Measurements from ENCODE around the gene ALAS1. TPM values are rescaled to one million over a fixed set of nuclear protein-coding genes. Genes with fewer than 3 reads are reported as not detected.

The ALAS1 gene
- polyA plus RNA-seq, 3 donors from 2014 or later: 18.0 to 37.0 (median 27.4) TPM

GRCh38 chr3:52253314-52254304 is 55.6 kb downstream of the ALAS1 start:
- peak overlapping the region; percentile 92 to 100 (median 100) for H3K27ac Mint-ChIP-seq
- peak; percentile 89 to 92 (median 91) for DNase-seq
- H3K36me3 Mint-ChIP-seq: peaks cover 15 to 52% (median 38%) of the 10 kb centered on the region in 3 donors
- peaks cover 9 to 17% (median 14%) of the 10 kb centered on the region in 3 donors for H3K27me3 Mint-ChIP-seq (ENCODE audit: low read depth in 3 of 3)
- peak overlapping the region; percentile 84 to 93 (median 89) for H3K4me3 Mint-ChIP-seq
- no peaks in the 10 kb centered on the region for H3K9me3 Mint-ChIP-seq
- H3K4me1 Mint-ChIP-seq: peaks cover 66 to 85% of the 10 kb centered on the region in 2 donors

- peaks cover 9 to 14% (median 13%) of the 10 kb centered on the region in 3 donors for H3K27me3 Mint-ChIP-seq (ENCODE audit: low read depth in 3 of 3)
- no peak for DNase-seq
- H3K4me3 Mint-ChIP-seq: peak overlapping the region in 1 of 5 donors; percentile 33
- peaks cover 23 to 58% (median 45%) of the 10 kb centered on the region in 3 donors for H3K36me3 Mint-ChIP-seq
- H3K9me3 Mint-ChIP-seq: no peaks in the 10 kb centered on the region
- H3K27ac Mint-ChIP-seq: peak overlapping the region; percentile 92 to 100 (median 100)
- peaks cover 60 to 85% of the 10 kb centered on the region in 2 donors for H3K4me1 Mint-ChIP-seq
Measured at GRCh38 chr3:52254608-52255007, 56.6 kb downstream of the ALAS1 start.

- Mint-ChIP-seq H3K36me3 (peaks cover 28 to 62% (median 46%) of the 10 kb centered on the region in 3 donors), H3K27me3 (ENCODE audit: low read depth in 3 of 3) (peaks cover 7 to 14% (median 13%) of the 10 kb centered on the region in 3 donors), H3K4me1 (peaks cover 53 to 78% of the 10 kb centered on the region in 2 donors), H3K27ac (peak overlapping the region; percentile 81 to 100 (median 98)), H3K4me3 (peak overlapping the region in 1 of 5 donors; percentile 63), H3K9me3 (no peaks in the 10 kb centered on the region)
- no peak for DNase-seq
Measured at GRCh38 chr3:52256159-52256558, 58.2 kb downstream of the ALAS1 start.

DNA sequence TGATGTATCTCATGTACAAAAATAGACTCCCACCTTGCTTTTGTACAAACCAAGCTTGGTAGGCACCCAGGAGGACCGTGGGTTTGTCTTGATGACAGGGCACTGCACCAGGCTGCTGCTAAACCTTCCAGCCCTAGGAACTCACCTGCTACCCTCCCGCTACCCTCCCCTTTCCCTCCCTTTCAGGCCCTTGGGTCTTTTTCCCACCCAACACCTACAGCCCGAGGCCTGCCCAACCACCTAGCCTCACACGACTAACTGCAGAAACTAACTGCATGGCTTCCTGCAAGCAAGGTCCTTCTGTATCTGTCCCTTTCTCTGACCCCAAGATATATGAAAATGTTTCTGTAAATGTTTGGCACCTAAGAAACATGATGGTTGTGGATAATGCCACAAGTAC is 58.7 kb downstream of the ALAS1 start:
- Mint-ChIP-seq H3K4me3 (no peak overlapping the region), H3K27ac (peak overlapping the region; percentile 61 to 100 (median 88)), H3K4me1 (peaks cover 57 to 80% of the 10 kb centered on the region in 2 donors), H3K36me3 (peaks cover 28 to 65% (median 46%) of the 10 kb centered on the region in 3 donors), H3K27me3 (ENCODE audit: low read depth in 3 of 3) (peaks cover 7 to 14% (median 13%) of the 10 kb centered on the region in 3 donors), H3K9me3 (no peaks in the 10 kb centered on the region)
- no peak for DNase-seq

DNA sequence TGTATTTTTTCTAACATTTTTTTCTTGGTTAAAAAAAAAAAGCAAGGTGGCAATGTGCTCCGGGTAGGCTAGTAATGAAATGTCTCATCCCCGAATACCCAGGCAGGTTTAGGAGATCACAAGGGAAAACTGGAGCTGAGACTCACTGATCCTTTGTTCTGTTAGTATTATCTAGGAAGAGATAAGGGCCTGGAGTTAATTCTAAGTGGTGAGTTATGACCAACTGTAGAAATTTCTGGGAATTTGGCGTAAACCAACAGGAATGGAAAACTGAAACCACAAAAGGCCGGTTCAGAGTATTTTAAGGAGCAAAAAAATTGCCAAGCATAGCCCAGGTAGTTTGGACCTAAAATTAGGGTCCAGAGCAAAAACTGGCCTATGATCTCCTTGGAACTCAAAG is 60.0 kb downstream of the ALAS1 start:
- H3K36me3 Mint-ChIP-seq: peaks cover 33 to 69% (median 49%) of the 10 kb centered on the region in 3 donors
- H3K27me3 Mint-ChIP-seq (ENCODE audit: low read depth in 3 of 3): peaks cover 7 to 14% (median 13%) of the 10 kb centered on the region in 3 donors
- H3K27ac Mint-ChIP-seq: peak overlapping the region in 3 of 6 donors; percentile 5 to 82 (median 43)
- H3K4me3 Mint-ChIP-seq: no peak overlapping the region
- no peaks in the 10 kb centered on the region for H3K9me3 Mint-ChIP-seq
- DNase-seq: no peak
- H3K4me1 Mint-ChIP-seq: peaks cover 54 to 80% of the 10 kb centered on the region in 2 donors

DNA sequence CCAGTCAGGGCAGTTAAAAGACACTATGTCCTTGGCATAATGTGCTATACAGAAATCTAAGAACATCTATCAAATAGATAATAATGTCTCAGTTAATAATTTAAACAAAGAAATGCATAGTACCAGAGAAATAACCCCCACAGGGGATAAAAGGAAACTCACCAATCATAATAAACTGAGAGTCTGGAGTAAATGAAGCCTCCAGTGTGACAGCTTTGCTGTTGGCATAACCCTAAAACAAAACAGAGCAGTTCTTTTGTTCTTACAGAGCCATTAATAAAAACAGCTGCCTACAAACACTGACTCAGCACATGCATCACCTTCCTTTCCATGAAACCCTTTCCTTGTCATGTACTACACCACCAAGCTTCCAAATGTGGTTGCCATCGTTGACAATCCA is 61.1 kb downstream of the ALAS1 start:
- Mint-ChIP-seq H3K27me3 (ENCODE audit: low read depth in 3 of 3) (peaks cover 0 to 5% (median 2%) of the 10 kb centered on the region in 3 donors), H3K9me3 (no peaks in the 10 kb centered on the region), H3K4me3 (no peak overlapping the region), H3K36me3 (peaks cover 39 to 73% (median 54%) of the 10 kb centered on the region in 3 donors), H3K27ac (peak overlapping the region in 4 of 6 donors; percentile 43 to 85 (median 71)), H3K4me1 (peaks cover 51 to 80% of the 10 kb centered on the region in 2 donors)
- DNase-seq: no peak

DNA sequence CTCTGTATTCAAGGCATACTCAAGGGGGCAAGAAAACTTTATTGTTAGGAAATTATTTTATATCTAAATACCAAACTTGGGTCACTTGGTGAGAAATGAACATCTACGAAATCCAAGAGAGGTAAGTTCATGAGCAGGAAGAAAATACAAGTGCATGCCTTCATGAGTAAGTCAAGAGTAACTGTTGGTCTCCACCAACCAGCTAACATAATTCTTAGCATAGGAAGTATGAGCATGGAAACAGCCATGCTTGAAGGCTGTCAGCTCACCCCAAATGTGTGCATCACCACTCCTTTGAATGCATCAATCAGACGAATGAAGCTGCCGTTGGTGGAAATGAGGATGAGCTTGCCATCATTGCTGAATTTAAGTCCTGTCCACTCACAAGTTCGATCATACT is 61.5 kb downstream of the ALAS1 start:
- H3K4me1 Mint-ChIP-seq: peaks cover 51 to 80% of the 10 kb centered on the region in 2 donors
- DNase-seq: no peak
- peaks cover 0 to 2% (median 2%) of the 10 kb centered on the region in 3 donors for H3K27me3 Mint-ChIP-seq (ENCODE audit: low read depth in 3 of 3)
- H3K4me3 Mint-ChIP-seq: no peak overlapping the region
- H3K27ac Mint-ChIP-seq: peak overlapping the region in 3 of 6 donors; percentile 48 to 82 (median 60)
- no peaks in the 10 kb centered on the region for H3K9me3 Mint-ChIP-seq
- peaks cover 42 to 77% (median 55%) of the 10 kb centered on the region in 3 donors for H3K36me3 Mint-ChIP-seq

DNA sequence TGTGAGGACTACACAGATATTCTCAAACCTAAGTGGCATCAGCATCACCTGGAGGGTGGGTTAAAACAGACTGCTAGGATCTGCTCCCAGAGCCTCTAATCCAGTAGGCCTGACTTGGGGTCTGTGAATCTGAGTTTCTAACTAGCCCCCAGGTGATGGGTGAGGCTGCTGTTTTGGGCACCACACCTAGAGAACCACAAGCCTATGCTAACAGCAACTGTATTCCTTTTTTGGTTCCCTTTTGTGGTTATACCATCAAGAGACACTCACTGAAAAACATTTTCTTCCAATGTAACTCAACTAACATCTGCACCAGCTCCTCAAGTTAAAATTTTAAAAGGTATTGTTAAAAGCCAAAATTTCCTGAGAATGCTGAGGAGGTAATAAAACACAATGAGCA is 64.5 kb downstream of the ALAS1 start:
- peaks cover 41 to 73% (median 46%) of the 10 kb centered on the region in 3 donors for H3K36me3 Mint-ChIP-seq
- H3K9me3 Mint-ChIP-seq: no peaks in the 10 kb centered on the region
- peaks cover 36 to 70% of the 10 kb centered on the region in 2 donors for H3K4me1 Mint-ChIP-seq
- H3K4me3 Mint-ChIP-seq: no peak overlapping the region
- H3K27me3 Mint-ChIP-seq (ENCODE audit: low read depth in 3 of 3): peaks cover 0 to 2% (median 0%) of the 10 kb centered on the region in 3 donors
- no peak for DNase-seq
- peak overlapping the region in 2 of 6 donors; percentile 52 to 63 for H3K27ac Mint-ChIP-seq

Other genes starting within 250 kb of the ALAS1 start
- not detected for gene GPR62, start 242.8 kb upstream of the ALAS1 start, polyA plus RNA-seq
- 10 to 100 TPM in 1 of 3 donors, 1 to 10 TPM in 2; 7.2 to 12.7 (median 9.3) TPM for gene PCBP4, start 230.7 kb upstream of the ALAS1 start, polyA plus RNA-seq
- 10 to 100 TPM; 44.9 to 62.3 (median 51.6) TPM for gene ABHD14B, start 224.1 kb upstream of the ALAS1 start, polyA plus RNA-seq
- gene ABHD14A, start 223.1 kb upstream of the ALAS1 start, polyA plus RNA-seq: 100 to 1,000 TPM in 1 of 3 donors, 10 to 100 TPM in 2; 90.2 to 134 (median 97.6) TPM
- gene ACY1, start 214.6 kb upstream of the ALAS1 start, polyA plus RNA-seq: 10 to 100 TPM; 19.0 to 52.7 (median 23.8) TPM
- gene RPL29, start 202.3 kb upstream of the ALAS1 start, polyA plus RNA-seq: 1,000 to 10,000 TPM in 1 of 3 donors, 100 to 1,000 TPM in 2; 501 to 1,073 (median 800) TPM
- gene DUSP7, start 141.6 kb upstream of the ALAS1 start, polyA plus RNA-seq: 1 to 10 TPM; 1.2 to 4.3 (median 1.6) TPM
- gene POC1A, start 43.7 kb upstream of the ALAS1 start, polyA plus RNA-seq: 1 to 10 TPM in 2 of 3 donors, not detected in 1; 2.9 to 4.0 TPM
- not detected for gene TLR9, start 27.5 kb downstream of the ALAS1 start, polyA plus RNA-seq
- 100 to 1,000 TPM in 2 of 3 donors, 10 to 100 TPM in 1; 96.4 to 159 (median 143) TPM for gene TWF2, start 41.0 kb downstream of the ALAS1 start, polyA plus RNA-seq
- 10 to 100 TPM; 57.1 to 83.6 (median 66.8) TPM for gene PPM1M, start 47.6 kb downstream of the ALAS1 start, polyA plus RNA-seq
- gene WDR82, start 80.5 kb downstream of the ALAS1 start, polyA plus RNA-seq: 10 to 100 TPM; 76.9 to 99.5 (median 81.5) TPM
- gene GLYCTK, start 89.7 kb downstream of the ALAS1 start, polyA plus RNA-seq: 10 to 100 TPM in 2 of 3 donors, 1 to 10 TPM in 1; 8.2 to 14.5 (median 12.1) TPM
- gene DNAH1, start 118.2 kb downstream of the ALAS1 start, polyA plus RNA-seq: 1 to 10 TPM in 1 of 3 donors, under 1 TPM in 2; 0.31 to 1.8 (median 0.73) TPM
- gene BAP1, start 211.8 kb downstream of the ALAS1 start, polyA plus RNA-seq: 10 to 100 TPM in 2 of 3 donors, 1 to 10 TPM in 1; 6.4 to 30.9 (median 13.4) TPM
- gene PHF7, start 212.5 kb downstream of the ALAS1 start, polyA plus RNA-seq: 1 to 10 TPM; 4.2 to 9.4 (median 6.8) TPM
- not detected for gene SEMA3G, start 246.9 kb downstream of the ALAS1 start, polyA plus RNA-seq